GM06990 (cell line): ENCODE results near the gene C11orf68.

Experiments used
- DNase-seq: peaks from one replicate; pipeline ENCODE4 v3.0.0-alpha.2; 2011; ENCODE audit not compliant: insufficient read length; ENCODE audit errors: extremely low read depth
- H3K27me3 ChIP-seq: replicated peaks from 2 replicates; pipeline ENCODE4 v1.6.0; 2011; ENCODE audit warnings: low read length; ENCODE audit not compliant: control insufficient read depth, insufficient read depth
- H3K36me3 ChIP-seq: 2 replicates; pipeline ENCODE4 v1.5.1; 2011; ENCODE audit warnings: low read length; ENCODE audit not compliant: control insufficient read depth, insufficient read depth
- H3K4me3 ChIP-seq: replicated peaks from 2 replicates; pipeline ENCODE4 v1.5.1; 2011; ENCODE audit warnings: low read depth, mild to moderate bottlenecking, control low read depth, low read length
- TF ChIP-seq, protein P1 (sequence below): IDR thresholded peaks from 2 replicates; pipeline ENCODE4 v1.5.1; 2011; ENCODE audit warnings: low read length, control low read depth, mild to moderate bottlenecking, inconsistent platforms; ENCODE audit not compliant: insufficient read depth, poor library complexity, severe bottlenecking

The C11orf68 gene

DNA sequence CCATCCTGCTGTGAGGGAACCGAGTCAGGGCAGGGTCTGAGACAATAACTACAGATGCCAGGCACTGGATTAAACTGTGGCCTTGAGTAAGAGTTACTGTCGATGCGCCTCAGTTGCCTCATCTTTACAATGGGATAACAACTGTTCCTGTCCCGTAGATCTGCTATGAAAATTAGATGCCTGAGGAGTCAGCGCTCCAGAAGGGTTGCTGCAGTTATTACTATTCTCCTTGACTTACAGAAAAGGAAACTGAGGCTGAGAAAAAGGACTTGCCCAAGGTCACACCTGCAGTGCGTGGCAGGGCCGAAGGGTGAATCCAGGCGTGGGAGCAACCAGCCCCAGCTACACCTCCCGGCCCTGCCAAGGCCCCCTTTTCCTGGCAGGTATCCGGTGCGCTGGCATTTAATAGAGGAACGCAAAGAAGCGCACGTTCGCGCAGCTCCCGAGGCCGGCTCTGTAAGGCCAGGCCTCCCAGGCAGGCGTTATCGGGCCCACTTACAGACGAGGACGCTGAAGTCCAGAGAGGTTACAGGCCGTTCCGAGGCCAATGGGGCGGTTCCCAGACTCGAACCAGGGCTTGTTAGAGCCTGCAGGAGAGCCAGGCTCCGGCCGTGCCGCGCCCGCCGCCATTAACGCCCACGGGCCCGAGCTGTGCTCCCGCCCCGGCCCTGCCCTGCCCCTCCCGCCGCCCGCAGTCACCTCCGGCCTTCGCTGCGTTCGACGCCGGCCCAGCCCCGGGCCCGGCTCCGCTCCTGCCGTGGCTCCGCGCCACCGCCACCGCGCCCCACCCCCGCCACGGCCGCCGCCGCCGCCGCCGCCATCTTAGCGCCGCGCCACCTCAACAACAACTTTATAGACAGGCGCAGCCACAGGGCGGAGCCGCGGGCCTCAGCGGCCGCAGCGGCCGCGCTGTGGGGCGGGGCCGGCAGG, at the start of gene C11orf68:
Gene C11orf68 (minus strand): TSS at position 852 of the 930 bp plus-strand sequence. CDS start 31 bp downstream, at position 821.
- H3K36me3 ChIP-seq: peaks cover 13% of the 10 kb centered on the region
- no peaks in the 10 kb centered on the region for H3K27me3 ChIP-seq
- TF ChIP-seq, protein P1, sequence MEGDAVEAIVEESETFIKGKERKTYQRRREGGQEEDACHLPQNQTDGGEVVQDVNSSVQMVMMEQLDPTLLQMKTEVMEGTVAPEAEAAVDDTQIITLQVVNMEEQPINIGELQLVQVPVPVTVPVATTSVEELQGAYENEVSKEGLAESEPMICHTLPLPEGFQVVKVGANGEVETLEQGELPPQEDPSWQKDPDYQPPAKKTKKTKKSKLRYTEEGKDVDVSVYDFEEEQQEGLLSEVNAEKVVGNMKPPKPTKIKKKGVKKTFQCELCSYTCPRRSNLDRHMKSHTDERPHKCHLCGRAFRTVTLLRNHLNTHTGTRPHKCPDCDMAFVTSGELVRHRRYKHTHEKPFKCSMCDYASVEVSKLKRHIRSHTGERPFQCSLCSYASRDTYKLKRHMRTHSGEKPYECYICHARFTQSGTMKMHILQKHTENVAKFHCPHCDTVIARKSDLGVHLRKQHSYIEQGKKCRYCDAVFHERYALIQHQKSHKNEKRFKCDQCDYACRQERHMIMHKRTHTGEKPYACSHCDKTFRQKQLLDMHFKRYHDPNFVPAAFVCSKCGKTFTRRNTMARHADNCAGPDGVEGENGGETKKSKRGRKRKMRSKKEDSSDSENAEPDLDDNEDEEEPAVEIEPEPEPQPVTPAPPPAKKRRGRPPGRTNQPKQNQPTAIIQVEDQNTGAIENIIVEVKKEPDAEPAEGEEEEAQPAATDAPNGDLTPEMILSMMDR: no peak
- peak within 1 kb of the TSS; percentile 96 for H3K4me3 ChIP-seq
- DNase-seq: no peak

DNA sequence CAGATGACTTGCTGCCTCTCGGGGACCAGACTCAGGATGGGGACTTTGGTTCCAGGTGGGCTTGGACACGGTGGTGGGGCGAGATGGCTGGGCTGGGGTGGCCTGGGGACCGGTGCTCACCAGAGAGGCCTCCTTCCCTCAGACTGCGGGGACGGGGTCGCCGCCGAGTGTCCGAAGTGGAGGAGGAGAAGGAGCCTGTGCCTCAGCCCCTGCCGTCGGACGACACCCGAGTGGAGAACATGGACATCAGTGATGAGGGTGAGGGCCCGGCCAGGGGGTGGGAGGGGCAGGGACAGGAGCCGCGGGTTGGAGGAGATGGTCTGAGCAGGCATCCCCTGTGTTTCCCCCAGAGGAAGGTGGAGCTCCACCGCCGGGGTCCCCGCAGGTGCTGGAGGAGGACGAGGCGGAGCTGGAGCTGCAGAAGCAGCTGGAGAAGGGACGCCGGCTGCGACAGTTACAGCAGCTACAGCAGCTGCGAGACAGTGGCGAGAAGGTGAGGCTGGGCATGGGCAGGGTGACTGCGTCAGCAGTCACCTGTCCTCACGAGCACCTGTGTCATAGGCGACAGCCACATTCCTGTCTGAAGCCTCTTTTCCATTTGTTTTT, 48.6 kb upstream of the C11orf68 start:
- H3K36me3 ChIP-seq: peaks cover 43% of the 10 kb centered on the region
- no peak overlapping the region for H3K4me3 ChIP-seq
- TF ChIP-seq, protein P1: no peak
- H3K27me3 ChIP-seq: no peaks in the 10 kb centered on the region
- no peak for DNase-seq

DNA sequence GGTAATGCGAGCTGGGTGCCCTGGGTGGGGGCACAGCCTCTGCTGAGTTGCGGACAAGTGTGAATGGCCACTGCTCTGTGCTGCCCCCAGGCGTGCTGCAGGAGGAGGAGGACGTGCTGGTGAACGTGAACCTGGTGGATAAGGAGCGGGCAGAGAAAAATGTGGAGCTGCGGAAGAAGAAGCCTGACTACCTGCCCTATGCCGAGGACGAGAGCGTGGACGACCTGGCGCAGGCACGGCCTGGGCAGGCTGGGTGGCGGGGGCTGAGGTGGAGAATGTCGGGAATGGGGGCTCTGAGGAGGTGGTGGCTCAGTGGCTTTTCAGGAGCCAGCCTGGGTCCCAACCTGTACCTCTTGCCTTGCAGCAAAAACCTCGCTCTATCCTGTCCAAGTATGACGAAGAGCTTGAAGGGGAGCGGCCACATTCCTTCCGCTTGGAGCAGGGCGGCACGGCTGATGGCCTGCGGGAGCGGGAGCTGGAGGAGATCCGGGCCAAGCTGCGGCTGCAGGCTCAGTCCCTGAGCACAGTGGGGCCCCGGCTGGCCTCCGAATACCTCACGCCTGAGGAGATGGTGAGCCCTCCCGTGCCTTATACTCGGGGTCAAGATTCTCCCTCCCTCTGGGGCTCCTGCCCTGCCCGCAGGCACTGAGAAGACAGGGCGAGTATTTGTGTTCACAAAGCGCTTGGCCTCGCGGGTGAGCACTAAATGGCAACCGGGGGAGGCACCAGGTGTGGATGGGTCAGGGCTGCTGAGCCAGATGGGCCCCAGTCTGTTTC, 47.3 kb upstream of the C11orf68 start:
- DNase-seq: no peak
- Histone ChIP-seq H3K36me3 (peaks cover 40% of the 10 kb centered on the region), H3K27me3 (no peaks in the 10 kb centered on the region), H3K4me3 (no peak overlapping the region)
- TF ChIP-seq, protein P1: no peak

DNA sequence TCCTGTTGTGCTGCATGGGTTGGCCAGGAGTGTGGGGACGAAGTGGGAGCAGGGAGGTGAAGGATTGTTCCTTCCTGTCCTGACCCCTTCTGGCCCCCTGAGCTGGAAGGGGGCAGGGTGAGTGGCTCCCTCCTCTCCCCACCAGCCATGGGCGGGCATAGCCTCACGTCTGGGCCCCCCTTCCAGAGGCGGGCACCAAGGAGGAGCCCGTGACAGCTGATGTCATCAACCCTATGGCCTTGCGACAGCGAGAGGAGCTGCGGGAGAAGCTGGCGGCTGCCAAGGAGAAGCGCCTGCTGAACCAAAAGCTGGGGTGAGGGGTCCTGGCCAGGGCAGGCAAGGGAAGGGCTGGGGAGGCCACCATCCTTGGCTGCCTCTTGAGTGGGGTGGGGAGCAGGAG, 46.0 kb upstream of the C11orf68 start:
- H3K36me3 ChIP-seq: peaks cover 40% of the 10 kb centered on the region
- no peak overlapping the region for H3K4me3 ChIP-seq
- TF ChIP-seq, protein P1: no peak
- H3K27me3 ChIP-seq: no peaks in the 10 kb centered on the region
- no peak for DNase-seq

DNA sequence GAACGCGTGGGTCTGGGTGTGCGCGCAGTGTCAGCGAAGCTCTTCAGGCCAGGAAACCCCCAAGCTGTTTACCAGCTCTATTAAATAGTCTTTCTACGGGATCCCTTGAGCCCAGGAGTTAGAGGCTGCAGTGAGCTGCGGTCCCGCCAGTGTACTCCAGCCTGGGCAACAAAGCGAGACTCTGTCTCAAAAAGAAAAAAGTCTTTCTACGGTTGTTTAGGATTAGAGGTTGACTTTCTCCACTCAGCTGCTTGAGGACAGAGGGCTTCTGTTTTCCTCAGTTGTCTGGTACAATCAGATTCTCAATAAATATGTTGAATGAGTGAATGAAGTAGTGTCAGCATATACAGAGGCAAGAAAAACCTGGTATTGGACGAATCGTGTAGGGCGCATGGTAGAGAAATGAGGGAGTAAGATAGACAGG, 43.3 kb upstream of the C11orf68 start:
- peak overlapping the region; percentile 82 for H3K4me3 ChIP-seq
- TF ChIP-seq, protein P1: no peak
- no peak for DNase-seq
- H3K27me3 ChIP-seq: no peaks in the 10 kb centered on the region
- peaks cover 29% of the 10 kb centered on the region for H3K36me3 ChIP-seq
